Breast epithelium (tissue), 4 donors: Measurements from ENCODE around the gene RFX8. TPM values are rescaled to one million over a fixed set of nuclear protein-coding genes. Genes with fewer than 3 reads are reported as not detected.

Experiments
- DNase-seq, 2 donors: peaks; one replicate each; pipeline ENCODE4 v3.0.0-alpha.2; 2019; ENCODE audit warnings: low spot score in 2 of 2
- H3K27ac ChIP-seq, 2 donors: fragments of 200-600 bp; sonication (generic) in 1 of 2; one replicate each; pipeline ENCODE4 v1.5.1; 2016 to 2019; ENCODE audit warnings: mild to moderate bottlenecking in 1 of 2
- H3K27me3 ChIP-seq, 2 donors: fragments of 200-600 bp; sonication (generic) in 1 of 2; one replicate each; pipeline versions ENCODE4 v1.5.1 to v1.6.0; 2017 to 2019; ENCODE audit warnings: control low read depth in 1 of 2, mild to moderate bottlenecking in 1 of 2
- H3K36me3 ChIP-seq: fragments of 200-600 bp; one replicate; pipeline ENCODE4 v1.5.1; 2019
- H3K4me1 ChIP-seq, 2 donors: fragments of 200-600 bp; sonication (generic); one replicate each; pipeline ENCODE4 v1.5.1; 2016 to 2019; ENCODE audit warnings: control low read depth in 1 of 2
- H3K4me3 ChIP-seq, 3 donors: fragments of 200-600 bp; sonication (generic); 1 replicate in 2 of 3; 2 replicates in 1 of 3; pipeline ENCODE4 v1.5.1; 2016 to 2019; ENCODE audit warnings: mild to moderate bottlenecking in 3 of 3, moderate library complexity in 2 of 3
- H3K9me3 ChIP-seq, 2 donors: fragments of 200-600 bp; sonication (generic) in 1 of 2; one replicate each; pipeline ENCODE4 v1.5.1; 2016 to 2019; ENCODE audit warnings: control low read depth in 1 of 2
- CTCF ChIP-seq, 3 donors: fragments of 450-650 bp; IDR thresholded peaks; one replicate each; pipeline ENCODE4 v1.5.1; 2016 to 2017; ENCODE audit warnings: antibody characterized with exemption in 3 of 3, mild to moderate bottlenecking in 3 of 3, moderate library complexity in 3 of 3
- POLR2A ChIP-seq: fragments of 450-650 bp; IDR thresholded peaks from one replicate; pipeline ENCODE4 v1.6.1; 2016; ENCODE audit warnings: antibody characterized with exemption, mild to moderate bottlenecking, moderate library complexity
- POLR2AphosphoS5 ChIP-seq, 3 donors: sonication (generic); formaldehyde crosslinking; IDR thresholded peaks; one replicate each; pipeline ENCODE4 v1.6.1; 2017; ENCODE audit warnings: antibody characterized with exemption in 3 of 3
- intact Hi-C: fragments of 100-400 bp; cut with DNase I; formaldehyde crosslinking; loops from one replicate; pipeline ENCODE4 v1.15.1; 2023; ENCODE audit warnings: low total_unique reads
- total RNA-seq, 3 donors: library from RNA; depleted of rRNA; stranded (reverse); fragments of >200 nt; gene quantifications; one replicate each; pipeline ENCODE4 v1.1.0, GENCODE V29; 2016

RFX8 gene
- total RNA-seq, 3 donors from 2014 or later, result 0.96 to 3.8 (median 2.3) TPM

DNA sequence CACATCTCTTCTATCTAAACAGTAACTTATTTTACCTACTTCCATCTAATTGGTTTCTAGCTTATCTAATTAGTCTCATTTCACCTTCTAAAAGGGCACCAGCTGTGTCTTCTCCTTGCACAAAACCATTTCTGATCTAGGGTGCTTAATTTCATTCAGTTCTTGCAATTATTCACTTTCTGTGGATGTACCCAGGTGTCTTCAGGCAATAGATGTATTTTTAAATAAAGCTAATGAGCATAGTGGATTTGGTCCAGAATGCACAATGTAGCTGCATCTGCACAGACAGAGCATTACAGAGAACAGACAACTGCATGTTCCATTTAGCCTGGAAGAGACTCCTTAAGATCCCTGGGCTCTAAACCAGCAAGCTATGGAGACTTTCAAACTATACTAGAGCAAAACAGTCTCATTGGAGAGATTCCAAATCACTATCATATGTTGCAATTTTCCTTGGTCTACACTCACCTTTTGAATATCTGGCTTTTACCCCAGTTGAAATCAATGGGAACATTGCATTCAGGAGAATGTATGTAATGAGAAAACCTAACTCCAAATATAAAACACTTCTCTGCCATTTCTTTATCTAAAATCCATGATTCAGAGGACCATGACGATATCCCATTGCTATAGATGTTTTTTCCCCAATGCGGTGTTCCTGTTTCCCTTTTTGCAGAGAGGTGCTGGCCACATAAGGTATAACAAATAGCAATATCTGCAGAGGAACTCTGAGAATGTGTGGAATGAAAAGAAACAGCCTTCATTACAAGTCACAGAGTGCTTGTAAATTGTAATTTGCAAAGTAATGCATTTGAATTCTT, 3.5 kb upstream of the RFX8 start:
- H3K36me3 ChIP-seq, result no peaks in the 10 kb centered on the region
- no peaks in the 10 kb centered on the region for H3K27me3 ChIP-seq
- H3K4me1 ChIP-seq, result no peaks in the 10 kb centered on the region
- DNase-seq, result no peak
- TF ChIP-seq CTCF (IDR thresholded peaks at IDR 0.05), result no peak
- TF ChIP-seq POLR2AphosphoS5 (IDR thresholded peaks at IDR 0.05), result no peak
- TF ChIP-seq POLR2A, result no peak
- H3K9me3 ChIP-seq, result no peaks in the 10 kb centered on the region
- H3K27ac ChIP-seq, result no peak overlapping the region
- intact Hi-C loops, result no loop called here
- no peak overlapping the region for H3K4me3 ChIP-seq

DNA sequence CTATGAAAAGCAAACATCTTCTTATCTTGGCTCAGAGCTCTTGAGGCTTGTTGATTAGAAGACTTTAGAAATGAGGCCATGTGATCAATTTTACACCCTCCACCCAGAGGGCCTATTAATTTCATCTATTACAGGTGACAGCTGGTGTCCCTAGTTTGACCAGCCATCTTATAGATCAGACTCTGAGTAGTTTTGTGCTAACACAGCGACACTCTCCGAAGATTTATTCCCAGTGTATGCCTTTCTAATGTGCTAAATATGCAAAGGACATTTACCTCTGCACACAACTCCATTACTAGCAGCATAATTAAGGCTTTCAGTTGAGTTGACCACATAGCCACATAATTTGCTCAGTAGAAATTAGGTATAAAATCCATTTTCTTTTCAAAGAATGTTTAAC, 2.6 kb upstream of the RFX8 start:
- Histone ChIP-seq H3K9me3 (no peaks in the 10 kb centered on the region), H3K4me3 (no peak overlapping the region), H3K4me1 (no peaks in the 10 kb centered on the region), H3K36me3 (no peaks in the 10 kb centered on the region), H3K27ac (no peak overlapping the region), H3K27me3 (no peaks in the 10 kb centered on the region)
- intact Hi-C loops, result no loop called here
- no peak for DNase-seq
- TF ChIP-seq CTCF (IDR thresholded peaks at IDR 0.05) (no peak), POLR2A (no peak), POLR2AphosphoS5 (IDR thresholded peaks at IDR 0.05) (no peak)

- DNase-seq, result no peak
- no peaks in the 10 kb centered on the region for H3K4me1 ChIP-seq
- no peak overlapping the region for H3K27ac ChIP-seq
- H3K27me3 ChIP-seq, result no peaks in the 10 kb centered on the region
- no peak for TF ChIP-seq POLR2AphosphoS5 (IDR thresholded peaks at IDR 0.05)
- TF ChIP-seq CTCF (IDR thresholded peaks at IDR 0.05), result no peak
- no peak for TF ChIP-seq POLR2A
- no peak overlapping the region for H3K4me3 ChIP-seq
- intact Hi-C loops, result no loop called here
- H3K36me3 ChIP-seq, result no peaks in the 10 kb centered on the region
- H3K9me3 ChIP-seq, result no peaks in the 10 kb centered on the region
Measured at GRCh38 chr2:101476605-101477208, 1.8 kb upstream of the RFX8 start.

- Histone ChIP-seq H3K27ac (peak overlapping the region; percentile 82 to 90), H3K4me3 (peak overlapping the region; percentile 54 to 85 (median 64)), H3K4me1 (no peaks in the 10 kb centered on the region), H3K36me3 (no peaks in the 10 kb centered on the region), H3K9me3 (no peaks in the 10 kb centered on the region), H3K27me3 (no peaks in the 10 kb centered on the region)
- no peak for DNase-seq
- intact Hi-C loops, result no loop called here
- TF ChIP-seq CTCF (IDR thresholded peaks at IDR 0.05) (no peak), POLR2AphosphoS5 (IDR thresholded peaks at IDR 0.05) (peak in 1 of 3 donors; percentile 27), POLR2A (no peak)
Measured at GRCh38 chr2:101473911-101474701, 806 bp downstream of the RFX8 start.

- intact Hi-C loops, result no loop called here
- no peak for TF ChIP-seq POLR2A
- TF ChIP-seq CTCF (IDR thresholded peaks at IDR 0.05), result no peak
- TF ChIP-seq POLR2AphosphoS5 (IDR thresholded peaks at IDR 0.05), result no peak
- H3K36me3 ChIP-seq, result no peaks in the 10 kb centered on the region
- no peaks in the 10 kb centered on the region for H3K27me3 ChIP-seq
- H3K27ac ChIP-seq, result peak overlapping the region; percentile 82 to 90
- no peaks in the 10 kb centered on the region for H3K9me3 ChIP-seq
- DNase-seq, result no peak
- H3K4me3 ChIP-seq, result peak overlapping the region; percentile 54 to 85 (median 64)
- no peaks in the 10 kb centered on the region for H3K4me1 ChIP-seq
Measured at GRCh38 chr2:101473591-101473910, 1.4 kb downstream of the RFX8 start.
